ENCODE measurements around the gene FBXL5.
"Not testable (repeated sequence)": the region's sequence is repeated elsewhere in the genome, so short reads cannot be mapped to it uniquely, and the experiment has no call there.

FBXL5 gene

DNA sequence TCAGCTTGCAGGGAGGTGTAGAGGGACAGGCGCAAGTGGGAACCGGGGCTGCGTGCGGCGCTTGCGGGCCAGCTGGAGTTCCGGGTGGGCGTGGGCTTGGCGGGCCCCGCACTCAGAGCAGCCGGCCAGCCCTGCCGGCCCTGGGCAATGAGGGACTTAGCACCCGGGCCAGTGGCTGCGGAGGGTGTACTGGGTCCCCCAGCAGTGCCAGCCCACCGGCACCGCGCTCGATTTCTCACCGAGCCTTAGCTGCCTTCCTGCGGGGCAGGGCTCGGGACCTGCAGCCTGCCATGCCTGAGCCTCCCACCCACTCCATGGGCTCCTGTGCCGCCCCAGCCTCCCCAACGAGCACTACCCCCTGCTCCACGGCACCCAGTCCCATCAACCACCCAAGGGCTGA lies 40.3 kb downstream of the FBXL5 start:
- Histone ChIP-seq H3K9me3 (ENCODE audit: control insufficient read depth in 5 of 5, low read length in 5 of 5) (peaks cover 0 to 11% (median 9%) of the 10 kb centered on the region in 5 donors), H3K36me3 (ENCODE audit: control insufficient read depth in 5 of 5, insufficient read depth in 5 of 5, low read length in 5 of 5) (peaks cover 3 to 20% (median 17%) of the 10 kb centered on the region in 5 donors)
- not testable (repeated sequence) for H3K4me3 ChIP-seq (ENCODE audit: low read depth in 1 of 5, low read length in 5 of 5); H3K27me3 ChIP-seq (ENCODE audit: control insufficient read depth in 5 of 5, insufficient read depth in 4 of 5, low read length in 5 of 5); H3K27ac ChIP-seq (ENCODE audit: low read depth, low read length); H3K4me1 ChIP-seq (ENCODE audit: control insufficient read depth in 5 of 5, insufficient read depth in 5 of 5, low read length in 5 of 5); H3K9ac ChIP-seq (ENCODE audit: low read length in 5 of 5)

DNA sequence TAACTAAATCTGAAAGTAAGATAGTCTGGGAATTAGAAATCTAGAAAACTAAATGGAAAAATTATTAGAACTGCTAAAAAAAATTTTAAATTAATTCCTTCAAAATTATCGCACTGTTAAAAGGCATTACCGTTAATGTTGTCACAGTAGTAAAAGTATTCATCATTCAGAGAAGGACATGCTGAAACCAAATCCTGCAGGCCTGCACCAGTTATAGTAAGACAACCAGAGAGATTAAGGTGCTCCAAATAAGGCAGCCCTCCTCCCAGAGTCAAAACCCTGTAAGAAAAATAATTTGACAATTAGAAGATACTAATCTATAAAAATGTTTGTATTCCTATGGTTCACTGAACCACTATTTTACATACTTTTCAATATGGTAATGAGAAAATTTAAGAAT lies 43.0 kb downstream of the FBXL5 start:
- no peaks in the 10 kb centered on the region for H3K27me3 ChIP-seq (ENCODE audit: control insufficient read depth in 5 of 5, insufficient read depth in 4 of 5, low read length in 5 of 5)
- no peak overlapping the region for H3K9ac ChIP-seq (ENCODE audit: low read length in 5 of 5)
- H3K36me3 ChIP-seq (ENCODE audit: control insufficient read depth in 5 of 5, insufficient read depth in 5 of 5, low read length in 5 of 5): peaks cover 3 to 22% (median 10%) of the 10 kb centered on the region in 5 donors
- H3K27ac ChIP-seq (ENCODE audit: low read depth, low read length): no peak overlapping the region
- no peak overlapping the region for H3K4me3 ChIP-seq (ENCODE audit: low read depth in 1 of 5, low read length in 5 of 5)
- no peaks in the 10 kb centered on the region for H3K9me3 ChIP-seq (ENCODE audit: control insufficient read depth in 5 of 5, low read length in 5 of 5)
- peaks cover 0 to 11% (median 0%) of the 10 kb centered on the region in 5 donors for H3K4me1 ChIP-seq (ENCODE audit: control insufficient read depth in 5 of 5, insufficient read depth in 5 of 5, low read length in 5 of 5)

DNA sequence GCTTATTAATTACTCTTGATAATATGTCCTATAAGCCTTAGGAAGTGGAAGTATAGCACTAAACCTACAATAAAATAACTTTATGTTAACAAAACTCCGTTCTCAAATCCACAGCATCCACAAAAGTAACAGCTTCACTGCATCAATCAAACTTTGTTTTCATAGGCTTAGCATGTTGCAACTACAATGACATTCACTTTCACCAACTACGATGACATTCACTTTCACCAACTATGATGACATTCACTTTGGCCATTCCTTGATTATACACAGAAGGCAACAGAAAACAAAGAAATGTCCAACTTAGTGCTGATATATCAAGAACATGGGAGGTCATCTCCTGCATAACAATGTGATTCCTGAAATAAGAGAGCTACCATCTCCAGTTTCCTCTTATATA lies 44.3 kb downstream of the FBXL5 start:
- no peak overlapping the region for H3K9ac ChIP-seq (ENCODE audit: low read length in 5 of 5)
- peaks cover 3 to 22% (median 6%) of the 10 kb centered on the region in 5 donors for H3K36me3 ChIP-seq (ENCODE audit: control insufficient read depth in 5 of 5, insufficient read depth in 5 of 5, low read length in 5 of 5)
- H3K4me3 ChIP-seq (ENCODE audit: low read depth in 1 of 5, low read length in 5 of 5): no peak overlapping the region
- H3K27me3 ChIP-seq (ENCODE audit: control insufficient read depth in 5 of 5, insufficient read depth in 4 of 5, low read length in 5 of 5): no peaks in the 10 kb centered on the region
- H3K27ac ChIP-seq (ENCODE audit: low read depth, low read length): no peak overlapping the region
- no peaks in the 10 kb centered on the region for H3K9me3 ChIP-seq (ENCODE audit: control insufficient read depth in 5 of 5, low read length in 5 of 5)
- peaks cover 0 to 11% (median 0%) of the 10 kb centered on the region in 5 donors for H3K4me1 ChIP-seq (ENCODE audit: control insufficient read depth in 5 of 5, insufficient read depth in 5 of 5, low read length in 5 of 5)

DNA sequence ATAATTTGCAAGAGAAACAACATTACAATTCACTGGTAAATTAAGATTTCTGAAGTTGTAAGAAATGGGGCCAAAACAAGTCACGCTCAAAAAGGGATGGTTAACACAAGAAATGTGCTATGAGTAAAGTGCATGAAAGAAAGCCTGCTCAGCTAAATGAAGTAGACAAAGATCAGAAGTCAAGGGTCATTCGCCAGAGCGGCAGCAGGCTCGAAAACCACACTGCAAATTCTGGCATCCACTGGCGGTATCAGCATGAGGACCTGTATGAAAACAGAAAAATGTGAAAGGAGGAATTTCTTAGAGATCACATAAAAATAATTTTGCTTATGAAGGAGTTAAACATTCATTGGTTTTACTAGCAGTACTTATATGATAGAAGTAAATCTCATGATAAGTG lies 49.6 kb downstream of the FBXL5 start:
- no peaks in the 10 kb centered on the region for H3K27me3 ChIP-seq (ENCODE audit: control insufficient read depth in 5 of 5, insufficient read depth in 4 of 5, low read length in 5 of 5)
- H3K36me3 ChIP-seq (ENCODE audit: control insufficient read depth in 5 of 5, insufficient read depth in 5 of 5, low read length in 5 of 5): peaks cover 22 to 36% (median 30%) of the 10 kb centered on the region in 5 donors
- H3K9ac ChIP-seq (ENCODE audit: low read length in 5 of 5): no peak overlapping the region
- H3K27ac ChIP-seq (ENCODE audit: low read depth, low read length): no peak overlapping the region
- peaks cover 0 to 2% (median 0%) of the 10 kb centered on the region in 5 donors for H3K9me3 ChIP-seq (ENCODE audit: control insufficient read depth in 5 of 5, low read length in 5 of 5)
- H3K4me1 ChIP-seq (ENCODE audit: control insufficient read depth in 5 of 5, insufficient read depth in 5 of 5, low read length in 5 of 5): peaks cover 0 to 11% (median 0%) of the 10 kb centered on the region in 5 donors
- no peak overlapping the region for H3K4me3 ChIP-seq (ENCODE audit: low read depth in 1 of 5, low read length in 5 of 5)

DNA sequence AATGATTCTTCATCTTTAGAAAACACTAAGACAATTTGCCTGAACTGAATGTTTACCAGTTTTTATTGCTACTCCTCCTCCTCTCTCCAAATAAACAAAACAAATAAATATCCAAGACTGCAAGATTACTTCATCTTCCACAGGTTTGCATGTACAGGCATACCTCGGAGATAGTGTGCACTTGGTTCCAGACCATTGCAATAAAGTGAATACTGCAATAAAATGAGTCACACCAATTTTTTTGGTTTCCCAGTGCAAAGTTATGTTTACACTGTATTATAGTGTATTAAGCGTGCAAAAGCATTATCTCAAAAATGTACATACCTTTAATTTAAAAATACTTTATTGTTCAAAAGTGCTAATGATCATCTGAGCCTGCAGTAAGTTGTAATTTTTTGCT lies 53.3 kb downstream of the FBXL5 start:
- Histone ChIP-seq H3K27ac (ENCODE audit: low read depth, low read length) (no peak overlapping the region), H3K4me1 (ENCODE audit: control insufficient read depth in 5 of 5, insufficient read depth in 5 of 5, low read length in 5 of 5) (peaks cover 0 to 6% (median 0%) of the 10 kb centered on the region in 5 donors), H3K9ac (ENCODE audit: low read length in 5 of 5) (no peak overlapping the region), H3K36me3 (ENCODE audit: control insufficient read depth in 5 of 5, insufficient read depth in 5 of 5, low read length in 5 of 5) (peaks cover 31 to 47% (median 41%) of the 10 kb centered on the region in 5 donors), H3K4me3 (ENCODE audit: low read depth in 1 of 5, low read length in 5 of 5) (no peak overlapping the region), H3K9me3 (ENCODE audit: control insufficient read depth in 5 of 5, low read length in 5 of 5) (peaks cover 0 to 2% (median 0%) of the 10 kb centered on the region in 5 donors), H3K27me3 (ENCODE audit: control insufficient read depth in 5 of 5, insufficient read depth in 4 of 5, low read length in 5 of 5) (no peaks in the 10 kb centered on the region)

DNA sequence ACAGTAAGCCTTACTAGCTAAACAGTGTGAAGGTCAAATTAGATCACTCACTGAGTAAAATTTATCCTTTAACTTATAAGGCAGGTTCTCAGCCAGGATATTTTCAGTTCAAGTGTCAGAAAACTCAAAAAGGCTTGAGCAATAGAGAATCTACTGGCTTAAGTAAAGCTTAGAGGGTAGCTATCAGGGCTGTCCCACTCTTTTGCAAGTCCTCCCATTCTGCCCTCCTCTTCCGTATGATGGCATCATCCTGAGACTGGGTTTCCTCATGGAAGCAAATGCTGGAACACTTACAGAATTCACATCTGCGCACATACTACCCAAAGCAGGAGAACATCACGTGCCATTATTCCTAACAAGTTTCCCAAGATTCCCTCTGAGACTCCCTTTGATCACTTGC lies 55.0 kb downstream of the FBXL5 start:
- Histone ChIP-seq H3K4me3 (ENCODE audit: low read depth in 1 of 5, low read length in 5 of 5) (no peak overlapping the region), H3K9ac (ENCODE audit: low read length in 5 of 5) (no peak overlapping the region), H3K4me1 (ENCODE audit: control insufficient read depth in 5 of 5, insufficient read depth in 5 of 5, low read length in 5 of 5) (peaks cover 0 to 6% (median 0%) of the 10 kb centered on the region in 5 donors), H3K27me3 (ENCODE audit: control insufficient read depth in 5 of 5, insufficient read depth in 4 of 5, low read length in 5 of 5) (no peaks in the 10 kb centered on the region), H3K9me3 (ENCODE audit: control insufficient read depth in 5 of 5, low read length in 5 of 5) (peaks cover 0 to 2% (median 0%) of the 10 kb centered on the region in 5 donors), H3K27ac (ENCODE audit: low read depth, low read length) (no peak overlapping the region), H3K36me3 (ENCODE audit: control insufficient read depth in 5 of 5, insufficient read depth in 5 of 5, low read length in 5 of 5) (peaks cover 28 to 42% (median 38%) of the 10 kb centered on the region in 5 donors)

DNA sequence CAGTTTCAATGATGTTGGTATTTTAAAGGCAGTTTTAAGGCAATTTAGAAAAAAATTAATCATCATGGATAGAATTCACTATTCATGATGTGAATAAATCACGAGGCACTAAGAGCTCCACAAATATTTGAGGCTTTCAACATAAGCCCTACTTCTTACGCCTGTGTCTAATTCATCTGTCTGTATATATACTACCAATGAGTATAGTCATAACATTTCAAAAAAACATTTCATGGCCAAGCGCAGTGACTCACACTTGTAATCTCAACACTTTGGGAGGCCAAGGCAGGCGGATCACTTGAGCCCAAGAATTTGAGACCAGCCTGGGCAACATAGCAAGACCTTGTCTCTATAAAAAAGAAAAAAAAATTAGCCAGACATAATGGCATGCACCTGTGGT lies 56.5 kb downstream of the FBXL5 start:
- H3K27me3 ChIP-seq (ENCODE audit: control insufficient read depth in 5 of 5, insufficient read depth in 4 of 5, low read length in 5 of 5): no peaks in the 10 kb centered on the region
- H3K9ac ChIP-seq (ENCODE audit: low read length in 5 of 5): no peak overlapping the region
- no peak overlapping the region for H3K27ac ChIP-seq (ENCODE audit: low read depth, low read length)
- peaks cover 0 to 2% (median 0%) of the 10 kb centered on the region in 5 donors for H3K9me3 ChIP-seq (ENCODE audit: control insufficient read depth in 5 of 5, low read length in 5 of 5)
- peaks cover 22 to 39% (median 30%) of the 10 kb centered on the region in 5 donors for H3K36me3 ChIP-seq (ENCODE audit: control insufficient read depth in 5 of 5, insufficient read depth in 5 of 5, low read length in 5 of 5)
- peaks cover 0 to 11% (median 0%) of the 10 kb centered on the region in 5 donors for H3K4me1 ChIP-seq (ENCODE audit: control insufficient read depth in 5 of 5, insufficient read depth in 5 of 5, low read length in 5 of 5)
- H3K4me3 ChIP-seq (ENCODE audit: low read depth in 1 of 5, low read length in 5 of 5): no peak overlapping the region

DNA sequence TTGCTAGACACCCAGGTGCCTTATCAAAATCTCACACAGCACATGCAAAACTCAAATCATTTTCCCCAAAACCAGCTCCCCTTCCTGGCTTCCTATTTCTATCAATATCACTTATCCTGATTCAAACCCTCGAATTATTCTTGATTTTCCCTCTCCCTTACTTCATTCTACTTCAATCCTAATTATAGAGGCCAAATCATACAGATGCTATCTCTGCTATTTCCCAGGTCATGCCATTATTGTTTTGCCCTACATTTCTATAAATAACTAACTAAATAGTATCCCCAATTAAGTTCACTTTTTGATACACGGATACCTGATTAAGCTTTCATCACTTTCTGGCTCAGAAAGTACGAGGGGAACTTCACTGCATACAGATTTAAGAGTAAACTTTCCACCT lies 62.4 kb downstream of the FBXL5 start:
- no peak overlapping the region for H3K27ac ChIP-seq (ENCODE audit: low read depth, low read length)
- H3K27me3 ChIP-seq (ENCODE audit: control insufficient read depth in 5 of 5, insufficient read depth in 4 of 5, low read length in 5 of 5): no peaks in the 10 kb centered on the region
- H3K4me1 ChIP-seq (ENCODE audit: control insufficient read depth in 5 of 5, insufficient read depth in 5 of 5, low read length in 5 of 5): peaks cover 0 to 11% (median 4%) of the 10 kb centered on the region in 5 donors
- no peak overlapping the region for H3K4me3 ChIP-seq (ENCODE audit: low read depth in 1 of 5, low read length in 5 of 5)
- no peak overlapping the region for H3K9ac ChIP-seq (ENCODE audit: low read length in 5 of 5)
- H3K9me3 ChIP-seq (ENCODE audit: control insufficient read depth in 5 of 5, low read length in 5 of 5): no peaks in the 10 kb centered on the region
- peaks cover 6 to 13% (median 10%) of the 10 kb centered on the region in 5 donors for H3K36me3 ChIP-seq (ENCODE audit: control insufficient read depth in 5 of 5, insufficient read depth in 5 of 5, low read length in 5 of 5)

DNA sequence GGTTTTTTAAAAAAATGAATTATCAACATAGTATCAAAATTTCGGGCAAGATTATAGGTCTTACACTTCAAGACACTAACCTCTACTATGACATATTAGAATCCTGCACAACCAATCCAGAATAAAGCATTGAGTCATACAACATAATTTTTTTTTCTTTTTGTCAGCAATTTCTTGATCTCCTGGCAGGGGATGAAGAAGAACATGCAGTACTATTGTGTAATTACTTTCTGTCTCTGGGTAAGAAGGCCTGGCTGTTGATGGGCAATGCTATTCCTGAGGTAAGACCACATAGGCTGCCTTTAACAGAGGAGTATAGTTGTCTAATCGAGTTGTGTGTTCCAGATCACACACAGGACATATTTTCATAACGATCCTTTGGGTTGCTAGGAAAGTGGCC lies 67.5 kb downstream of the FBXL5 start:
- Histone ChIP-seq H3K36me3 (ENCODE audit: control insufficient read depth in 5 of 5, insufficient read depth in 5 of 5, low read length in 5 of 5) (no peaks in the 10 kb centered on the region), H3K9ac (ENCODE audit: low read length in 5 of 5) (no peak overlapping the region), H3K27ac (ENCODE audit: low read depth, low read length) (peak overlapping the region; percentile 76), H3K4me3 (ENCODE audit: low read depth in 1 of 5, low read length in 5 of 5) (no peak overlapping the region), H3K9me3 (ENCODE audit: control insufficient read depth in 5 of 5, low read length in 5 of 5) (no peaks in the 10 kb centered on the region), H3K27me3 (ENCODE audit: control insufficient read depth in 5 of 5, insufficient read depth in 4 of 5, low read length in 5 of 5) (no peaks in the 10 kb centered on the region), H3K4me1 (ENCODE audit: control insufficient read depth in 5 of 5, insufficient read depth in 5 of 5, low read length in 5 of 5) (peaks cover 0 to 27% (median 10%) of the 10 kb centered on the region in 5 donors)

DNA sequence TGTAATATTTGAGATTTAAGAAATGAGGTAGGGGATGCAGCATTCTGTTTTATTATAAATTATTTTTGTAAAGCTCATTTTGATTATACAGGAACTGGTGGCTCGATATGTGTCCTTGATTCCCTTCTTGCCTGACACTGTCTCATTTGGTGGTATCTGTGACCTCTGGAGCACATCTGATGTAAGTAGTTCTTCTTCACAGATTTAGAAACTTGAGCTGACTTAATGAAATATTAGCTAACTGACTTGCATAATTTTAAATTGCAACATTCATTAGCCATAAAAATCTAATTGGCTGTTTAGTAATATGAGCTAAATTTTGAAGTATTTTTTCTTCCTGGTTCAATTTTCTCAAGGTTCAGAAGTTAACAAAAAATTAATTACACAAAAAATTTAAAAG lies 69.1 kb downstream of the FBXL5 start:
- Histone ChIP-seq H3K9ac (ENCODE audit: low read length in 5 of 5) (peak overlapping the region in 1 of 5 donors; percentile 51), H3K27me3 (ENCODE audit: control insufficient read depth in 5 of 5, insufficient read depth in 4 of 5, low read length in 5 of 5) (no peaks in the 10 kb centered on the region), H3K27ac (ENCODE audit: low read depth, low read length) (peak overlapping the region; percentile 76), H3K4me1 (ENCODE audit: control insufficient read depth in 5 of 5, insufficient read depth in 5 of 5, low read length in 5 of 5) (peaks cover 0 to 27% (median 10%) of the 10 kb centered on the region in 5 donors), H3K36me3 (ENCODE audit: control insufficient read depth in 5 of 5, insufficient read depth in 5 of 5, low read length in 5 of 5) (no peaks in the 10 kb centered on the region), H3K9me3 (ENCODE audit: control insufficient read depth in 5 of 5, low read length in 5 of 5) (no peaks in the 10 kb centered on the region), H3K4me3 (ENCODE audit: low read depth in 1 of 5, low read length in 5 of 5) (no peak overlapping the region)
